SKM-1 treated with dmso at 0.1 percent for 144 hours (cell line): ENCODE results near the gene WIPF3.

Experiments
- DNase-seq: peaks from one replicate; lab custom pipeline; 2025; ENCODE audit not compliant: unreplicated experiment; lab: John Stamatoyannopoulos, UW

WIPF3 gene

GRCh38 chr7:29847496-29847895 lies 41.2 kb downstream of the WIPF3 start:
- no peak for DNase-seq

- no peak for DNase-seq
These were observed 41.6 kb downstream of the WIPF3 start for GRCh38 chr7:29847916-29848315.

GRCh38 chr7:29848941-29849340 lies 42.6 kb downstream of the WIPF3 start:
- DNase-seq: no peak

GRCh38 chr7:29851487-29851886 lies 45.2 kb downstream of the WIPF3 start:
- no peak for DNase-seq

- DNase-seq: no peak
These were observed 46.1 kb downstream of the WIPF3 start for GRCh38 chr7:29852457-29852856.

- no peak for DNase-seq
These were observed 46.8 kb downstream of the WIPF3 start for GRCh38 chr7:29853072-29853471.

- no peak for DNase-seq
These were observed 47.5 kb downstream of the WIPF3 start for GRCh38 chr7:29853789-29854188.

- DNase-seq: peak; percentile 61
These were observed 48.1 kb downstream of the WIPF3 start for GRCh38 chr7:29854257-29854938.

GRCh38 chr7:29857654-29858053 lies 51.3 kb downstream of the WIPF3 start:
- no peak for DNase-seq

GRCh38 chr7:29858191-29858951 lies 52.1 kb downstream of the WIPF3 start:
- no peak for DNase-seq

- DNase-seq: no peak
These were observed 52.8 kb downstream of the WIPF3 start for GRCh38 chr7:29859104-29859503.

- peak; percentile 52 for DNase-seq
These were observed 53.3 kb downstream of the WIPF3 start for GRCh38 chr7:29859524-29860185.

- no peak for DNase-seq
These were observed 53.9 kb downstream of the WIPF3 start for GRCh38 chr7:29860186-29860585.

- DNase-seq: no peak
These were observed 55.6 kb downstream of the WIPF3 start for GRCh38 chr7:29861884-29862283.

- DNase-seq: no peak
These were observed 58.3 kb downstream of the WIPF3 start for GRCh38 chr7:29864656-29865055.

- no peak for DNase-seq
These were observed 59.2 kb downstream of the WIPF3 start for GRCh38 chr7:29865526-29865925.

GRCh38 chr7:29866490-29866930 lies 60.2 kb downstream of the WIPF3 start:
- DNase-seq: peak; percentile 21

GRCh38 chr7:29871787-29872398 lies 65.6 kb downstream of the WIPF3 start:
- peak; percentile 29 for DNase-seq

- DNase-seq: no peak
These were observed 67.5 kb downstream of the WIPF3 start for GRCh38 chr7:29873644-29874294.

GRCh38 chr7:29875741-29876140 lies 69.4 kb downstream of the WIPF3 start:
- DNase-seq: no peak

- no peak for DNase-seq
These were observed 70.9 kb downstream of the WIPF3 start for GRCh38 chr7:29877196-29877595.
